GM12864 (cell line): ENCODE results near the gene CEBPB.

Experiments
- DNase-seq: peaks from one replicate; pipeline ENCODE4 v3.0.0-alpha.2; 2011; ENCODE audit warnings: low read depth
- H3K4me3 ChIP-seq: 2 replicates; pipeline ENCODE4 v1.5.1; 2011; ENCODE audit warnings: mild to moderate bottlenecking, low read depth, low read length, control low read depth
- CTCF ChIP-seq: IDR thresholded peaks from 2 replicates; pipeline ENCODE4 v1.5.1; 2011; ENCODE audit warnings: low read depth, mild to moderate bottlenecking, moderate library complexity, low read length, control low read depth, inconsistent platforms; ENCODE audit errors: missing control alignments

CEBPB gene

GRCh38 chr20:50186151-50186885 lies 4.3 kb upstream of the CEBPB start:
- DNase-seq = peak; percentile 35
- H3K4me3 ChIP-seq = no peak overlapping the region
- peak; percentile 92 for TF ChIP-seq CTCF

GRCh38 chr20:50186987-50187402 lies 3.6 kb upstream of the CEBPB start:
- TF ChIP-seq CTCF = no peak
- no peak for DNase-seq
- no peak overlapping the region for H3K4me3 ChIP-seq

- DNase-seq = no peak
- TF ChIP-seq CTCF = no peak
- H3K4me3 ChIP-seq = no peak overlapping the region
Measured at GRCh38 chr20:50187403-50188051, 3.1 kb upstream of the CEBPB start.

GRCh38 chr20:50188287-50188688 lies 2.3 kb upstream of the CEBPB start:
- TF ChIP-seq CTCF = no peak
- H3K4me3 ChIP-seq = no peak overlapping the region
- no peak for DNase-seq

- no peak for TF ChIP-seq CTCF
Measured at GRCh38 chr20:50188879-50189680, 1.6 kb upstream of the CEBPB start.

GRCh38 chr20:50189681-50190250 lies 864 bp upstream of the CEBPB start:
- TF ChIP-seq CTCF = no peak
- H3K4me3 ChIP-seq = peak overlapping the region; percentile 84
- no peak for DNase-seq

More at GRCh38 chr20:50188879-50189680, 1.6 kb upstream of the CEBPB start:
- H3K4me3 ChIP-seq = no peak overlapping the region
- no peak for DNase-seq
